SU-DHL-6 (cell line): ENCODE results near the gene NQO2.
A peak's percentile ranks its signal among the peaks of the same experiment; 100 is the strongest.

Experiments used
- H2AFZ ChIP-seq: fragments of 200-600 bp; sonication (generic); 2 replicates; pipeline ENCODE4 v1.6.1; 2014; ENCODE audit warnings: low read depth, mild to moderate bottlenecking, moderate library complexity, mixed read lengths, antibody characterized with exemption, low read length; ENCODE audit not compliant: severe bottlenecking
- H3F3A ChIP-seq: fragments of 200-600 bp; shearing (Covaris generic); 2 replicates; pipeline ENCODE4 v1.6.0; 2016; ENCODE audit warnings: antibody characterized with exemption, mild to moderate bottlenecking; ENCODE audit not compliant: insufficient read depth
- H3K27ac ChIP-seq: fragments of 200-600 bp; sonication (generic); 2 replicates; pipeline ENCODE4 v1.5.1; 2016; ENCODE audit warnings: low read depth, mild to moderate bottlenecking, low read length, moderate library complexity, mixed read lengths
- H3K27me3 ChIP-seq: fragments of 200-600 bp; sonication (generic), shearing (Covaris generic); 2 replicates; pipeline ENCODE4 v1.6.0; 2014; ENCODE audit warnings: mild to moderate bottlenecking, low read length
- H3K36me3 ChIP-seq: fragments of 200-600 bp; sonication (generic); 2 replicates; pipeline ENCODE4 v1.6.1; 2014; ENCODE audit warnings: mild to moderate bottlenecking, low read length, mixed read lengths
- H3K4me2 ChIP-seq: fragments of 300-600, 200-600 bp; shearing (Covaris generic), sonication (generic); 2 replicates; pipeline ENCODE4 v1.6.0; 2014; ENCODE audit warnings: low read length, low read depth, mild to moderate bottlenecking; ENCODE audit not compliant: poor library complexity, severe bottlenecking
- H3K4me3 ChIP-seq: fragments of 200-600 bp; sonication (generic); 2 replicates; pipeline ENCODE4 v1.5.1; 2014; ENCODE audit warnings: antibody characterized with exemption, low read length, mild to moderate bottlenecking, mixed read lengths; ENCODE audit not compliant: insufficient read depth, poor library complexity, severe bottlenecking
- H3K79me2 ChIP-seq: fragments of 200-600 bp; sonication (generic); 2 replicates; pipeline ENCODE4 v1.6.1; 2014; ENCODE audit warnings: mild to moderate bottlenecking, low read length, moderate library complexity; ENCODE audit not compliant: insufficient read depth
- H3K9ac ChIP-seq: fragments of 200-600 bp; sonication (generic); 2 replicates; pipeline ENCODE4 v1.7.0; 2014; ENCODE audit warnings: mild to moderate bottlenecking, low read length
- H3K9me2 ChIP-seq: fragments of 200-600 bp; sonication (generic); replicated peaks from 2 replicates; pipeline ENCODE4 v1.6.1; 2014; ENCODE audit warnings: low read length; ENCODE audit not compliant: insufficient read depth
- H3K9me3 ChIP-seq: fragments of 200-600 bp; sonication (generic); 2 replicates; pipeline ENCODE4 v1.6.1; 2014; ENCODE audit warnings: low read length, mixed read lengths; ENCODE audit not compliant: insufficient read depth
- H4K20me1 ChIP-seq: fragments of 200-600 bp; sonication (generic); 2 replicates; pipeline ENCODE4 v1.6.1; 2014; ENCODE audit warnings: low read depth, mild to moderate bottlenecking, antibody characterized with exemption, low read length, moderate library complexity, mixed read lengths
- CTCF ChIP-seq: fragments of 200-600 bp; sonication (generic); IDR thresholded peaks from one replicate; pipeline ENCODE4 v1.5.1; 2017; ENCODE audit warnings: antibody characterized with exemption, mild to moderate bottlenecking, low read length, moderate library complexity; ENCODE audit not compliant: insufficient read depth, poor library complexity, severe bottlenecking
- EZH2phosphoT487 ChIP-seq: fragments of 200-600 bp; sonication (generic), shearing (Covaris generic); conservative IDR thresholded peaks from 2 replicates; pipeline ENCODE4 v1.6.1; 2018; ENCODE audit warnings: mild to moderate bottlenecking, antibody characterized with exemption, low read length, moderate library complexity, mixed read lengths

NQO2 gene

GRCh38 chr6:2999618-3000557 lies at the start of gene NQO2:
NQO2 (plus strand) TSS chr6:2999894; CDS start chr6:3006553, 6,659 bp downstream.
- no peaks in the 10 kb centered on the region for H3K79me2 ChIP-seq
- no peaks in the 10 kb centered on the region for H3K9me2 ChIP-seq
- peak within 1 kb of the TSS; percentile 64 for H3K4me3 ChIP-seq
- H3K27me3 ChIP-seq: no peaks in the 10 kb centered on the region
- no peak within 1 kb of the TSS; the same call in 1 of the 2 replicates for H3K27ac ChIP-seq
- no peaks in the 10 kb centered on the region for H3K9me3 ChIP-seq
- no peaks in the 10 kb centered on the region for H4K20me1 ChIP-seq
- peak within 1 kb of the TSS; percentile 91 for H2AFZ ChIP-seq
- no peaks in the 10 kb centered on the region for H3K36me3 ChIP-seq
- peaks cover 6% of the 10 kb centered on the region for H3F3A ChIP-seq
- no peak for TF ChIP-seq EZH2phosphoT487
- no peak for TF ChIP-seq CTCF
- peak within 1 kb of the TSS; percentile 69 for H3K4me2 ChIP-seq
- peak within 1 kb of the TSS; percentile 74 for H3K9ac ChIP-seq

GRCh38 chr6:2950713-2951112 lies 49.0 kb upstream of the NQO2 start:
- Histone ChIP-seq H3K9ac (no peak overlapping the region), H3K4me3 (no peak overlapping the region), H3K4me2 (no peak overlapping the region), H3K36me3 (no peaks in the 10 kb centered on the region), H3K27me3 (no peaks in the 10 kb centered on the region), H3K9me3 (no peaks in the 10 kb centered on the region), H2AFZ (no peak overlapping the region), H3K9me2 (no peaks in the 10 kb centered on the region), H3K27ac (no peak overlapping the region), H3F3A (peaks cover 4% of the 10 kb centered on the region; the same call in 1 of the 2 replicates), H4K20me1 (no peaks in the 10 kb centered on the region), H3K79me2 (no peaks in the 10 kb centered on the region)
- TF ChIP-seq CTCF: no peak
- no peak for TF ChIP-seq EZH2phosphoT487

- Histone ChIP-seq H4K20me1 (no peaks in the 10 kb centered on the region), H3K4me3 (no peak overlapping the region), H3K27ac (no peak overlapping the region), H3K9me2 (no peaks in the 10 kb centered on the region), H3K27me3 (no peaks in the 10 kb centered on the region), H3K9ac (no peak overlapping the region), H2AFZ (peak overlapping the region; percentile 87), H3K36me3 (no peaks in the 10 kb centered on the region), H3F3A (peaks cover 4% of the 10 kb centered on the region; the same call in 1 of the 2 replicates), H3K9me3 (no peaks in the 10 kb centered on the region), H3K79me2 (no peaks in the 10 kb centered on the region), H3K4me2 (no peak overlapping the region)
- no peak for TF ChIP-seq CTCF
- no peak for TF ChIP-seq EZH2phosphoT487
These were observed 48.0 kb upstream of the NQO2 start for GRCh38 chr6:2951728-2952127.
